ENCODE measurements around the gene APOO.
A peak's percentile ranks its signal among the peaks of the same experiment; 100 is the strongest.

Gene APOO

GRCh38 chrX:23813808-23814207 is 93.9 kb downstream of the APOO start:
- DNase-seq, result no peak

GRCh38 chrX:23811656-23812055 is 96.1 kb downstream of the APOO start:
- DNase-seq, result no peak

GRCh38 chrX:23811108-23811651 is 96.6 kb downstream of the APOO start:
- DNase-seq, result no peak

GRCh38 chrX:23810279-23810678 is 97.5 kb downstream of the APOO start:
- no peak for DNase-seq

- no peak for DNase-seq
Measured at GRCh38 chrX:23805389-23805788, 102.3 kb downstream of the APOO start.

- DNase-seq, result no peak
Measured at GRCh38 chrX:23804578-23804977, 103.2 kb downstream of the APOO start.

- DNase-seq, result no peak
Measured at GRCh38 chrX:23803931-23804381, 103.8 kb downstream of the APOO start.

GRCh38 chrX:23802431-23802830 is 105.3 kb downstream of the APOO start:
- no peak for DNase-seq

- DNase-seq, result no peak
Measured at GRCh38 chrX:23799469-23800065, 108.2 kb downstream of the APOO start.

- DNase-seq, result no peak
Measured at GRCh38 chrX:23797371-23798128, 110.2 kb downstream of the APOO start.

GRCh38 chrX:23795221-23795620 is 112.5 kb downstream of the APOO start:
- DNase-seq, result no peak

- peak in 1 of 2 experiments; percentile 14 for DNase-seq
Measured at GRCh38 chrX:23792861-23793553, 114.7 kb downstream of the APOO start.

GRCh38 chrX:23790155-23790497 is 117.6 kb downstream of the APOO start:
- DNase-seq, result no peak

- DNase-seq, result no peak
Measured at GRCh38 chrX:23789386-23790154, 118.2 kb downstream of the APOO start.

- no peak for DNase-seq
Measured at GRCh38 chrX:23788946-23789345, 118.8 kb downstream of the APOO start.

- DNase-seq, result no peak
Measured at GRCh38 chrX:23788521-23788920, 119.2 kb downstream of the APOO start.

GRCh38 chrX:23787745-23788118 is 120.0 kb downstream of the APOO start:
- DNase-seq, result no peak

GRCh38 chrX:23786268-23786815 is 121.4 kb downstream of the APOO start:
- DNase-seq, result no peak

GRCh38 chrX:23785580-23785979 is 122.2 kb downstream of the APOO start:
- no peak for DNase-seq

GRCh38 chrX:23784470-23785331 is 123.0 kb downstream of the APOO start:
- DNase-seq, result no peak

GRCh38 chrX:23783589-23784469 is 123.9 kb downstream of the APOO start:
- no peak for DNase-seq
